T47D (cell line): ENCODE results near the gene MAGI2.
A peak's percentile ranks its signal among the peaks of the same experiment; 100 is the strongest.

Experiments
- DNase-seq, 2 experiments: peaks; one replicate each; pipeline versions ENCODE4 v3.0.0 to v3.0.0-alpha.2; 2011 to 2012; ENCODE audit warnings: low read depth in 1 of 2, low spot score in 1 of 2
- JUND ChIP-seq: IDR thresholded peaks from 2 replicates; pipeline ENCODE4 v1.6.1; 2012; ENCODE audit warnings: low read depth
- in situ Hi-C: cut with HindIII; loops from 2 replicates; pipeline ENCODE4 v1.10.0; 2016; ENCODE audit warnings: low sequenced_read_pairs, low pct_unique_long_range_greater_than_20kb

The MAGI2 gene

GRCh38 chr7:79398138-79398749 lies 55.2 kb downstream of the MAGI2 start:
- no peak for DNase-seq
- in situ Hi-C loops = no loop called here
- TF ChIP-seq JUND = no peak

GRCh38 chr7:79386688-79387422 lies 66.6 kb downstream of the MAGI2 start:
- in situ Hi-C loops = no loop called here
- peak in 1 of 2 experiments; percentile 42 for DNase-seq
- no peak for TF ChIP-seq JUND

- in situ Hi-C loops = no loop called here
- DNase-seq = no peak
- no peak for TF ChIP-seq JUND
Observed at GRCh38 chr7:79381921-79382320, 71.5 kb downstream of the MAGI2 start.

GRCh38 chr7:79377097-79377496 lies 76.4 kb downstream of the MAGI2 start:
- TF ChIP-seq JUND = no peak
- in situ Hi-C loops = no loop called here
- no peak for DNase-seq

GRCh38 chr7:79376299-79377025 lies 77.0 kb downstream of the MAGI2 start:
- TF ChIP-seq JUND = no peak
- in situ Hi-C loops = no loop called here
- no peak for DNase-seq

- TF ChIP-seq JUND = no peak
- no peak for DNase-seq
- in situ Hi-C loops = no loop called here
Observed at GRCh38 chr7:79361214-79361613, 92.3 kb downstream of the MAGI2 start.

GRCh38 chr7:79359827-79360226 lies 93.6 kb downstream of the MAGI2 start:
- no peak for DNase-seq
- in situ Hi-C loops = no loop called here
- no peak for TF ChIP-seq JUND

GRCh38 chr7:79357101-79357500 lies 96.4 kb downstream of the MAGI2 start:
- no peak for TF ChIP-seq JUND
- in situ Hi-C loops = no loop called here
- no peak for DNase-seq

- no peak for TF ChIP-seq JUND
- DNase-seq = no peak
- in situ Hi-C loops = no loop called here
Observed at GRCh38 chr7:79353720-79354468, 99.6 kb downstream of the MAGI2 start.

- in situ Hi-C loops = no loop called here
- no peak for TF ChIP-seq JUND
- no peak for DNase-seq
Observed at GRCh38 chr7:79352323-79352722, 101.1 kb downstream of the MAGI2 start.

GRCh38 chr7:79347351-79347750 lies 106.1 kb downstream of the MAGI2 start:
- in situ Hi-C loops = no loop called here
- no peak for TF ChIP-seq JUND
- DNase-seq = no peak

GRCh38 chr7:79341902-79342301 lies 111.6 kb downstream of the MAGI2 start:
- peak in 1 of 2 experiments; percentile 18 for DNase-seq
- TF ChIP-seq JUND = no peak
- in situ Hi-C loops = no loop called here

- TF ChIP-seq JUND = no peak
- no peak for DNase-seq
- in situ Hi-C loops = no loop called here
Observed at GRCh38 chr7:79340212-79340611, 113.3 kb downstream of the MAGI2 start.
